B cell (primary cell): Measurements from ENCODE around the gene HLA-A. TPM values are rescaled to one million over a fixed set of nuclear protein-coding genes. Genes with fewer than 3 reads are reported as not detected.

ENCODE experiments used
- ATAC-seq: fragments of 200-7000 bp; cut with Tn5 transposase; one replicate; pipeline ENCODE4 v1.10.0; 2021; ENCODE audit warnings: low read depth, mild to moderate bottlenecking, moderate number of reproducible peaks, moderate library complexity
- CTCF ChIA-PET: fragments of 350-600 bp; sonication (Branson Sonifier 250); formaldehyde crosslinking; loops from one replicate; lab custom pipeline; 2021; ENCODE audit warnings: antibody characterized with exemption, inconsistent platforms; lab: Charles Lee
- POLR2A ChIA-PET: fragments of 350-600 bp; sonication (Branson Sonifier 250); formaldehyde crosslinking; loops from one replicate; lab custom pipeline; 2021; ENCODE audit warnings: antibody characterized with exemption; lab: Charles Lee
- DNase-seq: peaks from one replicate; pipeline ENCODE4 v3.0.0; 2013
- H2AFZ ChIP-seq: 2 replicates; pipeline ENCODE4 v1.6.1; 2012; ENCODE audit warnings: mild to moderate bottlenecking, low read depth, low read length; ENCODE audit not compliant: insufficient read depth, poor library complexity, severe bottlenecking
- H3K27ac ChIP-seq, 2 donors: 1 replicate in 1 of 2; 2 replicates in 1 of 2; pipeline ENCODE4 v1.5.1; 2012 to 2013; ENCODE audit warnings: low read length in 2 of 2, mild to moderate bottlenecking in 2 of 2, moderate library complexity in 1 of 2
- H3K27me3 ChIP-seq, 4 experiments: fragments of 200-600 bp in 1 of 4; sonication (generic) in 1 of 4; replicated peaks in 1 of 4; 1 replicate in 2 of 4; 2 replicates in 2 of 4; pipeline versions ENCODE4 v1.6.1 to v1.7.0; 2013 to 2016; ENCODE audit warnings: low read length in 3 of 4, mild to moderate bottlenecking in 2 of 4, mixed read lengths in 1 of 4, moderate library complexity in 1 of 4; ENCODE audit not compliant: insufficient read depth in 4 of 4, control insufficient read depth in 3 of 4; ENCODE audit errors: control extremely low read depth in 1 of 4
- H3K36me3 ChIP-seq, 2 experiments: replicated peaks in 1 of 2; 1 replicate in 1 of 2; 2 replicates in 1 of 2; pipeline versions ENCODE4 v1.6.1 to v1.7.1; 2013; ENCODE audit warnings: low read length in 1 of 2; ENCODE audit not compliant: insufficient read depth in 2 of 2, control insufficient read depth in 1 of 2; ENCODE audit errors: control extremely low read depth in 1 of 2, extremely low read depth in 1 of 2
- H3K4me1 ChIP-seq, 2 donors: fragments of 200-600 bp in 1 of 2; sonication (generic) in 1 of 2; 1 replicate in 1 of 2; 2 replicates in 1 of 2; pipeline versions ENCODE4 v1.5.1 to v1.6.1; 2013 to 2017; ENCODE audit warnings: low read length in 2 of 2; ENCODE audit not compliant: control insufficient read depth in 2 of 2, insufficient read depth in 2 of 2
- H3K4me2 ChIP-seq: replicated peaks from 2 replicates; pipeline ENCODE3; 2012; ENCODE audit warnings: mild to moderate bottlenecking, low read depth, low read length; ENCODE audit not compliant: poor library complexity, severe bottlenecking
- H3K4me3 ChIP-seq, 5 experiments: fragments of 200-600 bp in 1 of 5; sonication (generic) in 1 of 5; 1 replicate in 3 of 5; 2 replicates in 2 of 5; pipeline versions ENCODE4 v1.5.1 to v1.7.0; 2011 to 2016; ENCODE audit warnings: low read length in 4 of 5, mild to moderate bottlenecking in 4 of 5, low read depth in 2 of 5, control low read depth in 1 of 5, moderate library complexity in 1 of 5; ENCODE audit not compliant: insufficient read depth in 1 of 5; ENCODE audit errors: control extremely low read depth in 1 of 5, extremely low read depth in 1 of 5
- H3K79me2 ChIP-seq: fragments of 200-600 bp; sonication (generic); one replicate; pipeline ENCODE4 v1.6.0; 2016; ENCODE audit warnings: low read length; ENCODE audit not compliant: control insufficient read depth, insufficient read depth
- H3K9ac ChIP-seq: fragments of 200-600 bp; sonication (generic); 2 replicates; pipeline ENCODE4 v1.6.1; 2017; ENCODE audit warnings: mild to moderate bottlenecking, low read length, moderate library complexity
- H3K9me3 ChIP-seq, 3 donors: one replicate each; pipeline versions ENCODE4 v1.6.1 to v1.7.1; 2013; ENCODE audit warnings: low read length in 2 of 3; ENCODE audit not compliant: control insufficient read depth in 2 of 3, insufficient read depth in 1 of 3; ENCODE audit errors: control extremely low read depth in 1 of 3
- H4K20me1 ChIP-seq: 2 replicates; pipeline ENCODE4 v1.6.0; 2012; ENCODE audit warnings: mild to moderate bottlenecking, low read length; ENCODE audit not compliant: insufficient read depth, control insufficient read depth, poor library complexity, severe bottlenecking
- H3K27ac Mint-ChIP-seq: one replicate; pipeline ENCODE4 v1.8.0; 2021; ENCODE audit warnings: mixed read lengths
- H3K27me3 Mint-ChIP-seq: one replicate; pipeline ENCODE4 v1.8.0; 2021; ENCODE audit warnings: mixed read lengths
- H3K4me1 Mint-ChIP-seq: one replicate; pipeline ENCODE4 v1.8.0; 2021; ENCODE audit warnings: mixed read lengths
- H3K4me3 Mint-ChIP-seq: one replicate; pipeline ENCODE4 v1.8.0; 2021; ENCODE audit warnings: mixed read lengths
- H3K9me3 Mint-ChIP-seq: one replicate; pipeline ENCODE4 v1.8.0; 2022; ENCODE audit warnings: mixed read lengths; ENCODE audit not compliant: insufficient read depth
- CTCF ChIP-seq: fragments of 200-600 bp; IDR thresholded peaks from one replicate; pipeline ENCODE4 v1.8.0; 2022; ENCODE audit warnings: antibody characterized with exemption, mild to moderate bottlenecking
- EZH2 ChIP-seq: IDR thresholded peaks from 2 replicates; pipeline ENCODE4 v1.6.1; 2012; ENCODE audit warnings: borderline replicate concordance, low read depth, mild to moderate bottlenecking, moderate library complexity, low read length; ENCODE audit not compliant: insufficient read depth, poor library complexity, severe bottlenecking
- WGBS: methylation state at CpG from one replicate; pipeline ENCODE4 v1.1.5; 2013; ENCODE audit warnings: missing lambda C conversion rate; ENCODE audit not compliant: insufficient coverage; 5-methylcytosine and 5-hydroxymethylcytosine counted together
- intact Hi-C: fragments of 100-400 bp; cut with micrococcal nuclease; formaldehyde crosslinking; loops from one replicate; pipeline ENCODE4 v1.10.0; 2022
- polyA plus RNA-seq: library from polyadenylated mRNA; depleted of rRNA; stranded (reverse); fragments of >200 nt; gene quantifications from 2 replicates; pipeline ENCODE4 v1.2.3, GENCODE V29; 2012
- total RNA-seq, 2 donors: library from RNA; stranded (reverse); fragments of 120-200 nt in 1 of 2; gene quantifications; 1 replicate in 1 of 2; 2 replicates in 1 of 2; pipeline versions ENCODE4 v1.2.3 to v1.2.4, GENCODE V29; 2013 to 2022

HLA-A gene
- total and polyA plus RNA-seq, 2 donors (not counting 1 experiment from before 2014, with no cell fraction given), result 1,607 to 2,454 TPM

- ATAC-seq, result peak; percentile 84
- peak overlapping the region; percentile 91 to 93 for H3K27ac ChIP-seq
- TF ChIP-seq EZH2, result no peak
- no peak for TF ChIP-seq CTCF
- no peaks in the 10 kb centered on the region for H3K36me3 ChIP-seq
- peak overlapping the region; percentile 91 for H3K9ac ChIP-seq
- no peaks in the 10 kb centered on the region for H3K27me3 ChIP-seq
- intact Hi-C loops, result loop anchor here (2.0 to 5.0 kb wide), 5 partner anchors 14 to 204 kb away; partner anchors contain the start of genes HLA-F and PPP1R11
- H3K4me3 ChIP-seq, result peak overlapping the region; percentile 59 to 88 (median 74)
- no peaks in the 10 kb centered on the region for H4K20me1 ChIP-seq
- Mint-ChIP-seq H3K27me3 (no peaks in the 10 kb centered on the region), H3K4me1 (peaks cover 14% of the 10 kb centered on the region), H3K27ac (peak overlapping the region; percentile 95), H3K9me3 (no peaks in the 10 kb centered on the region), H3K4me3 (peak overlapping the region; percentile 93)
- 2% methylated on average over 77 of the region's 82 CpGs for WGBS
- ChIA-PET POLR2A (interaction anchor here (1.0 to 1.2 kb wide), 2 partner anchors 38 kb away, joined by 3 to 4 read pairs; no protein-coding TSS in a partner anchor), CTCF (interaction anchor here (0.9 to 1.1 kb wide), 2 partner anchors 86 to 277 kb away, joined by 3 read pairs; no protein-coding TSS in a partner anchor)
- no peaks in the 10 kb centered on the region for H3K79me2 ChIP-seq
- no peaks in the 10 kb centered on the region for H3K9me3 ChIP-seq
- peaks cover 4 to 17% of the 10 kb centered on the region in 2 donors for H3K4me1 ChIP-seq
- peak overlapping the region; percentile 79 for H3K4me2 ChIP-seq
- DNase-seq, result peak; percentile 89
- peak overlapping the region; percentile 79 for H2AFZ ChIP-seq
These were observed 15.7 kb upstream of the HLA-A start for GRCh38 chr6:29926413-29927274.
